SU-DHL-6 (cell line): ENCODE measurements around the gene SCN5A.

Source experiments
- H2AFZ ChIP-seq: fragments of 200-600 bp; sonication (generic); 2 replicates; pipeline ENCODE4 v1.6.1; 2014; ENCODE audit warnings: low read depth, mild to moderate bottlenecking, moderate library complexity, mixed read lengths, antibody characterized with exemption, low read length; ENCODE audit not compliant: severe bottlenecking
- H3F3A ChIP-seq: fragments of 200-600 bp; shearing (Covaris generic); 2 replicates; pipeline ENCODE4 v1.6.0; 2016; ENCODE audit warnings: antibody characterized with exemption, mild to moderate bottlenecking; ENCODE audit not compliant: insufficient read depth
- H3K27ac ChIP-seq: fragments of 200-600 bp; sonication (generic); 2 replicates; pipeline ENCODE4 v1.5.1; 2016; ENCODE audit warnings: low read depth, mild to moderate bottlenecking, low read length, moderate library complexity, mixed read lengths
- H3K27me3 ChIP-seq: fragments of 200-600 bp; sonication (generic), shearing (Covaris generic); 2 replicates; pipeline ENCODE4 v1.6.0; 2014; ENCODE audit warnings: mild to moderate bottlenecking, low read length
- H3K36me3 ChIP-seq: fragments of 200-600 bp; sonication (generic); 2 replicates; pipeline ENCODE4 v1.6.1; 2014; ENCODE audit warnings: mild to moderate bottlenecking, low read length, mixed read lengths
- H3K4me2 ChIP-seq: fragments of 300-600, 200-600 bp; shearing (Covaris generic), sonication (generic); 2 replicates; pipeline ENCODE4 v1.6.0; 2014; ENCODE audit warnings: low read length, low read depth, mild to moderate bottlenecking; ENCODE audit not compliant: poor library complexity, severe bottlenecking
- H3K4me3 ChIP-seq: fragments of 200-600 bp; sonication (generic); 2 replicates; pipeline ENCODE4 v1.5.1; 2014; ENCODE audit warnings: antibody characterized with exemption, low read length, mild to moderate bottlenecking, mixed read lengths; ENCODE audit not compliant: insufficient read depth, poor library complexity, severe bottlenecking
- H3K79me2 ChIP-seq: fragments of 200-600 bp; sonication (generic); 2 replicates; pipeline ENCODE4 v1.6.1; 2014; ENCODE audit warnings: mild to moderate bottlenecking, low read length, moderate library complexity; ENCODE audit not compliant: insufficient read depth
- H3K9ac ChIP-seq: fragments of 200-600 bp; sonication (generic); 2 replicates; pipeline ENCODE4 v1.7.0; 2014; ENCODE audit warnings: mild to moderate bottlenecking, low read length
- H3K9me2 ChIP-seq: fragments of 200-600 bp; sonication (generic); replicated peaks from 2 replicates; pipeline ENCODE4 v1.6.1; 2014; ENCODE audit warnings: low read length; ENCODE audit not compliant: insufficient read depth
- H3K9me3 ChIP-seq: fragments of 200-600 bp; sonication (generic); 2 replicates; pipeline ENCODE4 v1.6.1; 2014; ENCODE audit warnings: low read length, mixed read lengths; ENCODE audit not compliant: insufficient read depth
- H4K20me1 ChIP-seq: fragments of 200-600 bp; sonication (generic); 2 replicates; pipeline ENCODE4 v1.6.1; 2014; ENCODE audit warnings: low read depth, mild to moderate bottlenecking, antibody characterized with exemption, low read length, moderate library complexity, mixed read lengths
- EZH2phosphoT487 ChIP-seq: fragments of 200-600 bp; sonication (generic), shearing (Covaris generic); conservative IDR thresholded peaks from 2 replicates; pipeline ENCODE4 v1.6.1; 2018; ENCODE audit warnings: mild to moderate bottlenecking, antibody characterized with exemption, low read length, moderate library complexity, mixed read lengths
- TF ChIP-seq, protein P1 (sequence below): fragments of 200-600 bp; sonication (generic); IDR thresholded peaks from one replicate; pipeline ENCODE4 v1.5.1; 2017; ENCODE audit warnings: antibody characterized with exemption, mild to moderate bottlenecking, low read length, moderate library complexity; ENCODE audit not compliant: insufficient read depth, poor library complexity, severe bottlenecking

Gene SCN5A

DNA sequence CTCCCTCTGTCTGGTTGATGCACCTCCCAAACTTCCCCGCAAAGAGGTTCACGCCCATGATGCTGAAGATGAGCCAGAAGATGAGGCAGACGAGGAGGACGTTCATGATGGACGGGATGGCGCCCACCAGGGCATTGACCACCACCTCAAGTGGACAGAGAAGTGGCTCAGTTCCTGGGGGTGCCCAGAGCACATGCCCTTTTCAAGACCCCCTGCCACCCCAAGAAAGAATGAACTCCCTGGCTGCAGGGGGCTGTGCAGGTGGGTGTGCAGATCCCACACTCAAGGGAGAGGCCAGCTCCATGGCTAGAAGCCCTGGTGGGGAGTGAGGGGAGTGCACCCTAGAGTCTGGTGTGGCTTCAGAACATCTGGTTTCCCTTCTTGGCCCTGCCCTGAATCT lies 89.2 kb downstream of the SCN5A start:
- Histone ChIP-seq H3K9me3 (no peaks in the 10 kb centered on the region), H3F3A (no peaks in the 10 kb centered on the region)

DNA sequence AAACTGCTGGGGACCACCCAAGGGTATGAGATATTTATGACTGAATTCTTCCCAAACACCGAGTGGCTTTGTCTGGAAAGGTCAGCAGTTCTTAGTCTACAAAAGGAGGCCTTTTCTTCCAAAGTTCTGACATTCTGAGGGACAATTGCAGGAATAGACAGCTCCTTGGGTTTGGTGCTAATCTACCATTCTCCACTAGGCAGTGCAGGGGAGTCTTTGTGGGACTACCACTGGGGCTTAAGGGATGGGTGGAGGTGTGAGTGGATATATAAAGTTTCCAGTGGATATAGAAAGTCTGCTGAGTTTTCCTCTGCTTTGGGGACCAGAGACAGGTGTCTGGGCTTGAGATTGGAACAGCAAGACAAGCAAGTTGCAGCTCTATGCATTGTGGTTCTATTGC lies 90.6 kb downstream of the SCN5A start:
- Histone ChIP-seq H3K4me2 (no peak overlapping the region), H3K27me3 (no peaks in the 10 kb centered on the region), H3K4me3 (no peak overlapping the region), H3K36me3 (no peaks in the 10 kb centered on the region), H3K9me2 (no peaks in the 10 kb centered on the region), H3K9me3 (no peaks in the 10 kb centered on the region), H3K9ac (no peak overlapping the region), H2AFZ (no peak overlapping the region), H3K27ac (no peak overlapping the region), H4K20me1 (no peaks in the 10 kb centered on the region), H3K79me2 (no peaks in the 10 kb centered on the region), H3F3A (no peaks in the 10 kb centered on the region)
- no peak for TF ChIP-seq EZH2phosphoT487
- TF ChIP-seq, protein P1, sequence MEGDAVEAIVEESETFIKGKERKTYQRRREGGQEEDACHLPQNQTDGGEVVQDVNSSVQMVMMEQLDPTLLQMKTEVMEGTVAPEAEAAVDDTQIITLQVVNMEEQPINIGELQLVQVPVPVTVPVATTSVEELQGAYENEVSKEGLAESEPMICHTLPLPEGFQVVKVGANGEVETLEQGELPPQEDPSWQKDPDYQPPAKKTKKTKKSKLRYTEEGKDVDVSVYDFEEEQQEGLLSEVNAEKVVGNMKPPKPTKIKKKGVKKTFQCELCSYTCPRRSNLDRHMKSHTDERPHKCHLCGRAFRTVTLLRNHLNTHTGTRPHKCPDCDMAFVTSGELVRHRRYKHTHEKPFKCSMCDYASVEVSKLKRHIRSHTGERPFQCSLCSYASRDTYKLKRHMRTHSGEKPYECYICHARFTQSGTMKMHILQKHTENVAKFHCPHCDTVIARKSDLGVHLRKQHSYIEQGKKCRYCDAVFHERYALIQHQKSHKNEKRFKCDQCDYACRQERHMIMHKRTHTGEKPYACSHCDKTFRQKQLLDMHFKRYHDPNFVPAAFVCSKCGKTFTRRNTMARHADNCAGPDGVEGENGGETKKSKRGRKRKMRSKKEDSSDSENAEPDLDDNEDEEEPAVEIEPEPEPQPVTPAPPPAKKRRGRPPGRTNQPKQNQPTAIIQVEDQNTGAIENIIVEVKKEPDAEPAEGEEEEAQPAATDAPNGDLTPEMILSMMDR: no peak

More for the DNA sequence above, 89.2 kb downstream of the SCN5A start:
- Histone ChIP-seq H3K27me3 (no peaks in the 10 kb centered on the region), H3K9ac (no peak overlapping the region), H3K4me3 (no peak overlapping the region), H3K9me2 (no peaks in the 10 kb centered on the region), H3K4me2 (no peak overlapping the region), H3K27ac (no peak overlapping the region), H3K36me3 (no peaks in the 10 kb centered on the region), H2AFZ (no peak overlapping the region), H3K79me2 (no peaks in the 10 kb centered on the region), H4K20me1 (no peaks in the 10 kb centered on the region)
- no peak for TF ChIP-seq EZH2phosphoT487
- TF ChIP-seq, protein P1: no peak

DNA sequence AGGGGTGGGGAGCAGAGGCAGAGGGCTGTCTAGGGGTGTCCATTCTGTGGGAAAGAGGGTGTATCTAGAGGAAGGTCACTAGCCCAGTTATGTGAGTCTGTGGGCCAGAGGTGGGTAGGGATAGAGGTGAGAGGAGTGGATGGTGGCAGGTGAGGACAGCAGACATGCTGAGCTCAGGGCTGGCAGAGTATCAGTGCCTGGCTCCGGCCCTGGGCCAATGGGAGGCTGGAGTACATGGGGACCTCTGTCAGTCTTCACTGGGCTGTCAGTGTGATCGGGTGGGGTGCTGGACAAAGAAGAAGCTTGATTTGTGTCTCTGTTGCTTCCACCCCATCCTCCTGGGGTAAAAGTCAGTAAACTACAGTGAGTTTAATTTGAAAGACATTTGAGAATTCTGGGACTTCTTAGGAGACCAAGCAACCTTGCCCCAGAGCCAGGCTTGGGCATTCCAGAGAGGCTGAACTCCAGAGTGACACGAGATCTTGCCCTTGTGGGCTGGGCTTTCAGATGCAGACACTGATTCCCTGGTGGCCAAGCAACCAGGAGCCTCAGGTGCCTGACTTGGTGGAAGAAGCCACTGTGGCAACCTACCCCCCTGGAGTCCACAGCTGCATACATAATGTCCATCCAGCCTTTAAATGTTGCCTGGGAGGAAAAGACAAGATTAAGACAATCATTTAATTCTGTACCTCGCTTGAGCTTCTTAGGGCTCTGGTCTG lies 92.7 kb downstream of the SCN5A start:
- Histone ChIP-seq H2AFZ (no peak overlapping the region), H3K27ac (no peak overlapping the region), H3K9ac (no peak overlapping the region), H4K20me1 (no peaks in the 10 kb centered on the region), H3K9me3 (no peaks in the 10 kb centered on the region), H3K4me3 (no peak overlapping the region), H3K79me2 (no peaks in the 10 kb centered on the region), H3K4me2 (no peak overlapping the region), H3F3A (no peaks in the 10 kb centered on the region), H3K9me2 (no peaks in the 10 kb centered on the region), H3K27me3 (no peaks in the 10 kb centered on the region), H3K36me3 (no peaks in the 10 kb centered on the region)
- TF ChIP-seq, protein P1: no peak
- no peak for TF ChIP-seq EZH2phosphoT487
